ENCODE results near the gene HDAC11. TPM values are rescaled to one million over a fixed set of nuclear protein-coding genes. Genes with fewer than 3 reads are reported as not detected.

HDAC11 gene
- total RNA-seq, 1 donor from 2014 or later, result 18.2 TPM

- no peaks in the 10 kb centered on the region for H3K36me3 ChIP-seq
- ATAC-seq (peak in 1 of 2 donors; percentile 66), DNase-seq (no peak)
- no peak overlapping the region for H3K4me3 ChIP-seq
- no peak overlapping the region for H3K27ac ChIP-seq
- no peak for TF ChIP-seq CTCF (IDR thresholded peaks at IDR 0.05)
- H3K27me3 ChIP-seq (ENCODE audit: low read depth), result peaks cover 3% of the 10 kb centered on the region
- no peaks in the 10 kb centered on the region for H3K4me1 ChIP-seq
- H3K9me3 ChIP-seq, result peaks cover 6% of the 10 kb centered on the region
- intact Hi-C loops (cut with DNase I), result no loop called here
Measured at GRCh38 chr3:13540297-13540995, 60.3 kb downstream of the HDAC11 start.

- Histone ChIP-seq H3K9me3 (peaks cover 6% of the 10 kb centered on the region), H3K27me3 (ENCODE audit: low read depth) (peaks cover 4% of the 10 kb centered on the region), H3K4me3 (no peak overlapping the region), H3K27ac (no peak overlapping the region), H3K36me3 (no peaks in the 10 kb centered on the region), H3K4me1 (no peaks in the 10 kb centered on the region)
- TF ChIP-seq CTCF (IDR thresholded peaks at IDR 0.05), result no peak
- DNase-seq (no peak), ATAC-seq (no peak)
- intact Hi-C loops (cut with DNase I), result no loop called here
Measured at GRCh38 chr3:13541691-13542090, 61.6 kb downstream of the HDAC11 start.

- Histone ChIP-seq H3K4me3 (no peak overlapping the region), H3K4me1 (no peaks in the 10 kb centered on the region), H3K9me3 (peaks cover 6% of the 10 kb centered on the region), H3K27ac (no peak overlapping the region), H3K27me3 (ENCODE audit: low read depth) (peaks cover 7% of the 10 kb centered on the region), H3K36me3 (no peaks in the 10 kb centered on the region)
- no peak for TF ChIP-seq CTCF (IDR thresholded peaks at IDR 0.05)
- ATAC-seq (no peak), DNase-seq (no peak)
- intact Hi-C loops (cut with DNase I), result no loop called here
Measured at GRCh38 chr3:13542142-13542541, 62.0 kb downstream of the HDAC11 start.

- DNase-seq (no peak), ATAC-seq (peak; percentile 36 to 41)
- peaks cover 6% of the 10 kb centered on the region for H3K4me1 ChIP-seq
- no peak overlapping the region for H3K4me3 ChIP-seq
- H3K27me3 ChIP-seq (ENCODE audit: low read depth), result peaks cover 12% of the 10 kb centered on the region
- TF ChIP-seq CTCF (IDR thresholded peaks at IDR 0.05), result no peak
- H3K27ac ChIP-seq, result peak overlapping the region; percentile 18
- H3K36me3 ChIP-seq, result no peaks in the 10 kb centered on the region
- H3K9me3 ChIP-seq, result peaks cover 6% of the 10 kb centered on the region
- intact Hi-C loops (cut with DNase I), result no loop called here
Measured at GRCh38 chr3:13543253-13543652, 63.1 kb downstream of the HDAC11 start.

GRCh38 chr3:13544293-13544831, 64.3 kb downstream of the HDAC11 start:
- intact Hi-C loops (cut with DNase I), result no loop called here

More at GRCh38 chr3:13544293-13544831, 64.3 kb downstream of the HDAC11 start:
- H3K36me3 ChIP-seq, result no peaks in the 10 kb centered on the region
- peaks cover 10% of the 10 kb centered on the region for H3K4me1 ChIP-seq
- no peak for TF ChIP-seq CTCF (IDR thresholded peaks at IDR 0.05)
- H3K9me3 ChIP-seq, result peaks cover 6% of the 10 kb centered on the region
- ATAC-seq (no peak), DNase-seq (no peak)
- H3K4me3 ChIP-seq, result no peak overlapping the region
- H3K27me3 ChIP-seq (ENCODE audit: low read depth), result peaks cover 21% of the 10 kb centered on the region
- no peak overlapping the region for H3K27ac ChIP-seq
